ENCODE results near the gene LBH. TPM values are rescaled to one million over a fixed set of nuclear protein-coding genes. Genes with fewer than 3 reads are reported as not detected.

The LBH gene
- total and polyA plus RNA-seq, 4 experiments from 2014 or later = 119 to 364 (median 236) TPM

GRCh38 chr2:30213907-30214463, 17.3 kb upstream of the LBH start:
- H3K27ac ChIP-seq (ENCODE audit: low read depth, low read length) = no peak overlapping the region
- H3K9me3 ChIP-seq (ENCODE audit: control insufficient read depth in 1 of 2, low read length in 2 of 2) = no peaks in the 10 kb centered on the region
- no peaks in the 10 kb centered on the region for H3K27me3 ChIP-seq (ENCODE audit: insufficient read depth, low read length)
- Mint-ChIP-seq H3K4me3 (no peak overlapping the region), H3K4me1 (peaks cover 8 to 16% (median 11%) of the 10 kb centered on the region in 4 donors), H3K9me3 (no peaks in the 10 kb centered on the region), H3K36me3 (no peaks in the 10 kb centered on the region), H3K27me3 (no peaks in the 10 kb centered on the region), H3K27ac (no peak overlapping the region)
- intact Hi-C loops (cut with micrococcal nuclease) = no loop called here
- ChIA-PET CTCF (ENCODE audit: partially characterized antibody) (interaction anchor here (1.1 to 12.1 kb wide), 7 partner anchors 11 to 494 kb away, joined by 3 to 394 read pairs (median 6); no protein-coding TSS in a partner anchor), POLR2A (ENCODE audit: partially characterized antibody) (interaction anchor here (9.8 kb wide), 1 partner anchor 14 kb away, joined by 226 read pairs; the partner anchor contains the start of gene LBH)
- H3K36me3 ChIP-seq (ENCODE audit: insufficient read depth, low read length) = no peaks in the 10 kb centered on the region
- DNase-seq = no peak
- peaks cover 10% of the 10 kb centered on the region for H3K4me1 ChIP-seq (ENCODE audit: insufficient read depth, low read length)
- H3K4me3 ChIP-seq (ENCODE audit: low read length in 2 of 2) = no peak overlapping the region

GRCh38 chr2:30216157-30216556, 15.2 kb upstream of the LBH start:
- Histone ChIP-seq H3K4me3 (ENCODE audit: low read length in 2 of 2) (no peak overlapping the region), H3K9me3 (ENCODE audit: control insufficient read depth in 1 of 2, low read length in 2 of 2) (no peaks in the 10 kb centered on the region), H3K27ac (ENCODE audit: low read depth, low read length) (no peak overlapping the region), H3K27me3 (ENCODE audit: insufficient read depth, low read length) (no peaks in the 10 kb centered on the region), H3K4me1 (ENCODE audit: insufficient read depth, low read length) (no peaks in the 10 kb centered on the region), H3K36me3 (ENCODE audit: insufficient read depth, low read length) (no peaks in the 10 kb centered on the region)
- intact Hi-C loops (cut with micrococcal nuclease) = no loop called here
- Mint-ChIP-seq H3K4me3 (no peak overlapping the region), H3K27ac (no peak overlapping the region), H3K36me3 (no peaks in the 10 kb centered on the region), H3K9me3 (no peaks in the 10 kb centered on the region), H3K27me3 (no peaks in the 10 kb centered on the region), H3K4me1 (peaks cover 3 to 7% (median 5%) of the 10 kb centered on the region in 4 donors)
- ChIA-PET CTCF (ENCODE audit: partially characterized antibody) (interaction anchor here (1.2 to 1.6 kb wide), 3 partner anchors 8 to 495 kb away, joined by 3 to 9 read pairs (median 6); no protein-coding TSS in a partner anchor), POLR2A (ENCODE audit: partially characterized antibody) (interaction anchor here (0.7 to 2.1 kb wide), 4 partner anchors 9 to 51 kb away, joined by 3 to 8 read pairs (median 4); partner anchors contain the start of gene LBH)
- no peak for DNase-seq

GRCh38 chr2:30217644-30218337, 13.5 kb upstream of the LBH start:
- ChIA-PET POLR2A (ENCODE audit: partially characterized antibody) (interaction anchor here (1.4 to 10.0 kb wide), 4 partner anchors 7 to 49 kb away, joined by 4 to 195 read pairs (median 6); partner anchors contain the start of gene LBH), CTCF (ENCODE audit: partially characterized antibody) (interaction anchor here (1.2 to 1.6 kb wide), 6 partner anchors 7 to 494 kb away, joined by 3 to 14 read pairs (median 5); no protein-coding TSS in a partner anchor)
- Mint-ChIP-seq H3K4me3 (no peak overlapping the region), H3K9me3 (no peaks in the 10 kb centered on the region), H3K36me3 (no peaks in the 10 kb centered on the region), H3K27ac (no peak overlapping the region), H3K4me1 (peaks cover 11 to 20% (median 15%) of the 10 kb centered on the region in 4 donors), H3K27me3 (no peaks in the 10 kb centered on the region)
- Histone ChIP-seq H3K4me1 (ENCODE audit: insufficient read depth, low read length) (peaks cover 12% of the 10 kb centered on the region), H3K9me3 (ENCODE audit: control insufficient read depth in 1 of 2, low read length in 2 of 2) (no peaks in the 10 kb centered on the region), H3K36me3 (ENCODE audit: insufficient read depth, low read length) (no peaks in the 10 kb centered on the region), H3K27ac (ENCODE audit: low read depth, low read length) (no peak overlapping the region), H3K27me3 (ENCODE audit: insufficient read depth, low read length) (no peaks in the 10 kb centered on the region), H3K4me3 (ENCODE audit: low read length in 2 of 2) (no peak overlapping the region)
- intact Hi-C loops (cut with micrococcal nuclease) = no loop called here
- no peak for DNase-seq

- Histone ChIP-seq H3K4me1 (ENCODE audit: insufficient read depth, low read length) (peaks cover 17% of the 10 kb centered on the region), H3K27ac (ENCODE audit: low read depth, low read length) (no peak overlapping the region), H3K27me3 (ENCODE audit: insufficient read depth, low read length) (no peaks in the 10 kb centered on the region), H3K9me3 (ENCODE audit: control insufficient read depth in 1 of 2, low read length in 2 of 2) (no peaks in the 10 kb centered on the region), H3K4me3 (ENCODE audit: low read length in 2 of 2) (no peak overlapping the region), H3K36me3 (ENCODE audit: insufficient read depth, low read length) (no peaks in the 10 kb centered on the region)
- ChIA-PET CTCF (ENCODE audit: partially characterized antibody) (interaction anchor here (0.9 to 1.4 kb wide), 3 partner anchors 9 to 493 kb away, joined by 4 to 14 read pairs (median 5); no protein-coding TSS in a partner anchor), POLR2A (ENCODE audit: partially characterized antibody) (interaction anchor here (10.0 kb wide), 1 partner anchor 17 kb away, joined by 195 read pairs; the partner anchor contains the start of gene LBH)
- H3K27me3 Mint-ChIP-seq = no peaks in the 10 kb centered on the region
- no peaks in the 10 kb centered on the region for H3K36me3 Mint-ChIP-seq
- peaks cover 17 to 25% (median 20%) of the 10 kb centered on the region in 4 donors for H3K4me1 Mint-ChIP-seq
- no peak overlapping the region for H3K27ac Mint-ChIP-seq
- no peak overlapping the region for H3K4me3 Mint-ChIP-seq
- H3K9me3 Mint-ChIP-seq = no peaks in the 10 kb centered on the region
- intact Hi-C loops (cut with micrococcal nuclease) = no loop called here
- no peak for DNase-seq
These were observed 13.0 kb upstream of the LBH start for GRCh38 chr2:30218338-30218713.

- Histone ChIP-seq H3K9me3 (ENCODE audit: control insufficient read depth in 1 of 2, low read length in 2 of 2) (no peaks in the 10 kb centered on the region), H3K4me3 (ENCODE audit: low read length in 2 of 2) (no peak overlapping the region), H3K36me3 (ENCODE audit: insufficient read depth, low read length) (no peaks in the 10 kb centered on the region), H3K4me1 (ENCODE audit: insufficient read depth, low read length) (peaks cover 22% of the 10 kb centered on the region), H3K27me3 (ENCODE audit: insufficient read depth, low read length) (no peaks in the 10 kb centered on the region), H3K27ac (ENCODE audit: low read depth, low read length) (no peak overlapping the region)
- no peak overlapping the region for H3K27ac Mint-ChIP-seq
- no peak for DNase-seq
- intact Hi-C loops (cut with micrococcal nuclease) = no loop called here
- ChIA-PET POLR2A (ENCODE audit: partially characterized antibody) (interaction anchor here (10.0 kb wide), 1 partner anchor 17 kb away, joined by 195 read pairs; the partner anchor contains the start of gene LBH), CTCF (ENCODE audit: partially characterized antibody) (interaction anchor here (0.9 to 1.4 kb wide), 3 partner anchors 10 to 492 kb away, joined by 4 to 14 read pairs (median 5); no protein-coding TSS in a partner anchor)
- no peaks in the 10 kb centered on the region for H3K36me3 Mint-ChIP-seq
- H3K9me3 Mint-ChIP-seq = no peaks in the 10 kb centered on the region
- H3K4me1 Mint-ChIP-seq = peaks cover 22 to 30% (median 25%) of the 10 kb centered on the region in 4 donors
- no peaks in the 10 kb centered on the region for H3K27me3 Mint-ChIP-seq
- no peak overlapping the region for H3K4me3 Mint-ChIP-seq
These were observed 12.5 kb upstream of the LBH start for GRCh38 chr2:30218814-30219213.

GRCh38 chr2:30219886-30220875, 11.2 kb upstream of the LBH start:
- H3K27ac ChIP-seq (ENCODE audit: low read depth, low read length) = no peak overlapping the region
- ChIA-PET CTCF (ENCODE audit: partially characterized antibody) (interaction anchor here (0.8 to 2.5 kb wide), 6 partner anchors 10 to 487 kb away, joined by 3 to 16 read pairs (median 4); no protein-coding TSS in a partner anchor), POLR2A (ENCODE audit: partially characterized antibody) (interaction anchor here (1.1 to 10.0 kb wide), 2 partner anchors 15 to 227 kb away, joined by 3 to 195 read pairs; partner anchors contain the start of gene LBH)
- H3K4me1 ChIP-seq (ENCODE audit: insufficient read depth, low read length) = peaks cover 35% of the 10 kb centered on the region
- H3K9me3 ChIP-seq (ENCODE audit: control insufficient read depth in 1 of 2, low read length in 2 of 2) = no peaks in the 10 kb centered on the region
- H3K27me3 Mint-ChIP-seq = no peaks in the 10 kb centered on the region
- H3K4me3 ChIP-seq (ENCODE audit: low read length in 2 of 2) = no peak overlapping the region
- H3K9me3 Mint-ChIP-seq = no peaks in the 10 kb centered on the region
- H3K4me1 Mint-ChIP-seq = peaks cover 31 to 44% (median 36%) of the 10 kb centered on the region in 4 donors
- no peaks in the 10 kb centered on the region for H3K36me3 ChIP-seq (ENCODE audit: insufficient read depth, low read length)
- no peaks in the 10 kb centered on the region for H3K36me3 Mint-ChIP-seq
- H3K4me3 Mint-ChIP-seq = no peak overlapping the region
- H3K27ac Mint-ChIP-seq = peak overlapping the region in 2 of 7 donors; percentile 37 to 70
- intact Hi-C loops (cut with micrococcal nuclease) = no loop called here
- no peaks in the 10 kb centered on the region for H3K27me3 ChIP-seq (ENCODE audit: insufficient read depth, low read length)
- no peak for DNase-seq
